Measurements from ENCODE around the gene SPATC1L. TPM values are rescaled to one million over a fixed set of nuclear protein-coding genes. Genes with fewer than 3 reads are reported as not detected.
"Not testable (repeated sequence)": the region's sequence is repeated elsewhere in the genome, so short reads cannot be mapped to it uniquely, and the experiment has no call there.

The SPATC1L gene
- total RNA-seq, 1 experiment from 2014 or later, result 4.3 TPM

GRCh38 chr21:46178961-46179360 is 5.3 kb downstream of the SPATC1L start:
- Histone ChIP-seq H3K4me1 (replicated peaks) (peaks cover 1% of the 10 kb centered on the region; the same call in 1 of the 2 replicates), H3K27me3 (replicated peaks) (no peaks in the 10 kb centered on the region), H3K27ac (no peak overlapping the region), H3K4me3 (no peak overlapping the region), H3K9me3 (replicated peaks) (0 out of 2 replicates have a peak, but pooled peaks cover 4% of the 10 kb centered on the region), H3K36me3 (no peaks in the 10 kb centered on the region)
- no peak for DNase-seq (ENCODE audit: low read depth in 1 of 2, low spot score in 2 of 2)

GRCh38 chr21:46176443-46177129 is 7.7 kb downstream of the SPATC1L start:
- H3K9me3 ChIP-seq (replicated peaks), result peaks cover 11% of the 10 kb centered on the region; the same call in 1 of the 2 replicates
- H3K27ac ChIP-seq; H3K4me3 ChIP-seq; H3K36me3 ChIP-seq; H3K4me1 ChIP-seq (replicated peaks); DNase-seq (ENCODE audit: low read depth in 1 of 2, low spot score in 2 of 2); H3K27me3 ChIP-seq (replicated peaks): not testable (repeated sequence)

- no peak overlapping the region for H3K4me3 ChIP-seq
- no peaks in the 10 kb centered on the region for H3K36me3 ChIP-seq
- H3K27ac ChIP-seq, result no peak overlapping the region
- DNase-seq (ENCODE audit: low read depth in 1 of 2, low spot score in 2 of 2), result no peak
- H3K9me3 ChIP-seq (replicated peaks), result peaks cover 11% of the 10 kb centered on the region; the same call in 1 of the 2 replicates
- no peaks in the 10 kb centered on the region for H3K4me1 ChIP-seq (replicated peaks)
- no peaks in the 10 kb centered on the region for H3K27me3 ChIP-seq (replicated peaks)
These were observed 10.7 kb downstream of the SPATC1L start for GRCh38 chr21:46173573-46173972.

GRCh38 chr21:46172863-46173528 is 11.3 kb downstream of the SPATC1L start:
- Histone ChIP-seq H3K4me1 (replicated peaks) (no peaks in the 10 kb centered on the region), H3K4me3 (no peak overlapping the region), H3K27me3 (replicated peaks) (no peaks in the 10 kb centered on the region), H3K9me3 (replicated peaks) (peaks cover 11% of the 10 kb centered on the region; the same call in 1 of the 2 replicates), H3K36me3 (no peaks in the 10 kb centered on the region), H3K27ac (no peak overlapping the region)
- DNase-seq (ENCODE audit: low read depth in 1 of 2, low spot score in 2 of 2), result no peak

- peaks cover 5% of the 10 kb centered on the region for H3K27me3 ChIP-seq (replicated peaks)
- DNase-seq (ENCODE audit: low read depth in 1 of 2, low spot score in 2 of 2), result no peak
- no peak overlapping the region for H3K4me3 ChIP-seq
- peaks cover 11% of the 10 kb centered on the region; the same call in 1 of the 2 replicates for H3K9me3 ChIP-seq (replicated peaks)
- H3K4me1 ChIP-seq (replicated peaks), result no peaks in the 10 kb centered on the region
- H3K36me3 ChIP-seq, result no peaks in the 10 kb centered on the region
- no peak overlapping the region for H3K27ac ChIP-seq
These were observed 12.0 kb downstream of the SPATC1L start for GRCh38 chr21:46171996-46172862.

- no peaks in the 10 kb centered on the region for H3K4me1 ChIP-seq (replicated peaks)
- H3K4me3 ChIP-seq, result no peak overlapping the region
- H3K36me3 ChIP-seq, result no peaks in the 10 kb centered on the region
- H3K27me3 ChIP-seq (replicated peaks), result peaks cover 5% of the 10 kb centered on the region
- H3K9me3 ChIP-seq (replicated peaks), result peaks cover 11% of the 10 kb centered on the region; the same call in 1 of the 2 replicates
- no peak overlapping the region for H3K27ac ChIP-seq
- no peak for DNase-seq (ENCODE audit: low read depth in 1 of 2, low spot score in 2 of 2)
These were observed 12.7 kb downstream of the SPATC1L start for GRCh38 chr21:46171585-46171984.

- H3K27ac ChIP-seq; H3K4me1 ChIP-seq (replicated peaks); H3K27me3 ChIP-seq (replicated peaks); H3K36me3 ChIP-seq; DNase-seq (ENCODE audit: low read depth in 1 of 2, low spot score in 2 of 2); H3K4me3 ChIP-seq: not testable (repeated sequence)
- H3K9me3 ChIP-seq (replicated peaks), result peaks cover 11% of the 10 kb centered on the region; the same call in 1 of the 2 replicates
These were observed 13.6 kb downstream of the SPATC1L start for GRCh38 chr21:46170436-46171193.

GRCh38 chr21:46168659-46169386 is 15.4 kb downstream of the SPATC1L start:
- Histone ChIP-seq H3K4me1 (replicated peaks) (no peaks in the 10 kb centered on the region), H3K4me3 (no peak overlapping the region), H3K27ac (no peak overlapping the region), H3K36me3 (no peaks in the 10 kb centered on the region), H3K9me3 (replicated peaks) (peaks cover 5% of the 10 kb centered on the region; the same call in 1 of the 2 replicates), H3K27me3 (replicated peaks) (peaks cover 5% of the 10 kb centered on the region)
- DNase-seq (ENCODE audit: low read depth in 1 of 2, low spot score in 2 of 2), result no peak

GRCh38 chr21:46168238-46168637 is 16.0 kb downstream of the SPATC1L start:
- H3K9me3 ChIP-seq (replicated peaks), result no peaks in the 10 kb centered on the region
- H3K27ac ChIP-seq, result no peak overlapping the region
- no peak overlapping the region for H3K4me3 ChIP-seq
- peaks cover 10% of the 10 kb centered on the region for H3K27me3 ChIP-seq (replicated peaks)
- no peaks in the 10 kb centered on the region for H3K36me3 ChIP-seq
- no peaks in the 10 kb centered on the region for H3K4me1 ChIP-seq (replicated peaks)
- DNase-seq (ENCODE audit: low read depth in 1 of 2, low spot score in 2 of 2), result peak in 1 of 2 experiments; percentile 44

- Histone ChIP-seq H3K36me3 (no peaks in the 10 kb centered on the region), H3K27me3 (replicated peaks) (peaks cover 30% of the 10 kb centered on the region), H3K4me3 (no peak overlapping the region), H3K4me1 (replicated peaks) (no peaks in the 10 kb centered on the region), H3K9me3 (replicated peaks) (no peaks in the 10 kb centered on the region), H3K27ac (no peak overlapping the region)
- DNase-seq (ENCODE audit: low read depth in 1 of 2, low spot score in 2 of 2), result no peak
These were observed 19.2 kb downstream of the SPATC1L start for GRCh38 chr21:46165098-46165497.

GRCh38 chr21:46163380-46163779 is 20.9 kb downstream of the SPATC1L start:
- Histone ChIP-seq H3K27ac (no peak overlapping the region), H3K4me1 (replicated peaks) (no peaks in the 10 kb centered on the region), H3K4me3 (no peak overlapping the region), H3K36me3 (no peaks in the 10 kb centered on the region), H3K9me3 (replicated peaks) (no peaks in the 10 kb centered on the region), H3K27me3 (replicated peaks) (peaks cover 30% of the 10 kb centered on the region)
- no peak for DNase-seq (ENCODE audit: low read depth in 1 of 2, low spot score in 2 of 2)

GRCh38 chr21:46161633-46162592 is 22.3 kb downstream of the SPATC1L start:
- H3K36me3 ChIP-seq, result no peaks in the 10 kb centered on the region
- no peak overlapping the region for H3K27ac ChIP-seq
- no peaks in the 10 kb centered on the region for H3K4me1 ChIP-seq (replicated peaks)
- no peak for DNase-seq (ENCODE audit: low read depth in 1 of 2, low spot score in 2 of 2)
- H3K9me3 ChIP-seq (replicated peaks), result no peaks in the 10 kb centered on the region
- H3K27me3 ChIP-seq (replicated peaks), result peaks cover 25% of the 10 kb centered on the region
- no peak overlapping the region for H3K4me3 ChIP-seq

Data from SJSA1 (cell line).